GM12892 (cell line): Measurements from ENCODE around the gene CAMSAP2. TPM values are rescaled to one million over a fixed set of nuclear protein-coding genes. Genes with fewer than 3 reads are reported as not detected.

Experiments used
- DNase-seq: peaks from one replicate; pipeline ENCODE4 v3.0.0; 2011; ENCODE audit not compliant: insufficient read length
- FAIRE-seq: peaks from 2 replicates; lab custom pipeline; 2011; peaks lifted over from hg19 to GRCh38; lab: Jason Lieb, UNC
- POLR2A ChIP-seq: IDR thresholded peaks from 2 replicates; pipeline ENCODE4 v1.6.1; 2011; ENCODE audit warnings: low read depth, low read length, control low read depth
- POLR2AphosphoS5 ChIP-seq: IDR thresholded peaks from 2 replicates; pipeline ENCODE4 v1.6.1; 2011; ENCODE audit warnings: low read depth, low read length, control low read depth
- TAF1 ChIP-seq: IDR thresholded peaks from 2 replicates; pipeline ENCODE4 v1.6.1; 2011; ENCODE audit warnings: low read depth, mild to moderate bottlenecking, control low read depth, low read length, borderline replicate concordance
- polyA plus RNA-seq: library from polyadenylated mRNA; unstranded; fragments of >200 nt; gene quantifications from one replicate; pipeline ENCODE4 v1.2.1, GENCODE V29; 2012; ENCODE audit warnings: missing spikeins, inconsistent platforms; ENCODE audit not compliant: missing spikeins

Gene CAMSAP2
- polyA plus RNA-seq: 12.1 TPM

GRCh38 chr1:200738327-200738948, at the start of gene CAMSAP2:
Gene CAMSAP2 (plus strand): TSS chr1:200738893. CDS start chr1:200739828, 935 bp downstream.
- DNase-seq: peak; percentile 53
- peak; percentile 86 for FAIRE-seq

GRCh38 chr1:200692316-200692715, 46.4 kb upstream of the CAMSAP2 start:
- TF ChIP-seq POLR2AphosphoS5: no peak
- no peak for TF ChIP-seq TAF1
- no peak for TF ChIP-seq POLR2A
- no peak for FAIRE-seq
- no peak for DNase-seq

More at GRCh38 chr1:200738327-200738948, at the start of gene CAMSAP2:
- TF ChIP-seq POLR2A: no peak
- TF ChIP-seq TAF1: no peak
- TF ChIP-seq POLR2AphosphoS5: no peak

- no peak for TF ChIP-seq POLR2A
- no peak for TF ChIP-seq POLR2AphosphoS5
- no peak for TF ChIP-seq TAF1
- FAIRE-seq: no peak
These were observed 45.4 kb upstream of the CAMSAP2 start for GRCh38 chr1:200693327-200693726.

GRCh38 chr1:200694738-200695137, 44.0 kb upstream of the CAMSAP2 start:
- no peak for TF ChIP-seq POLR2AphosphoS5
- TF ChIP-seq POLR2A: no peak
- no peak for TF ChIP-seq TAF1
- DNase-seq (no peak), FAIRE-seq (no peak)

More at GRCh38 chr1:200693327-200693726, 45.4 kb upstream of the CAMSAP2 start:
- DNase-seq: no peak

GRCh38 chr1:200699871-200700270, 38.8 kb upstream of the CAMSAP2 start:
- TF ChIP-seq POLR2AphosphoS5: no peak
- TF ChIP-seq TAF1: no peak
- TF ChIP-seq POLR2A: no peak
- DNase-seq (no peak), FAIRE-seq (no peak)

- TF ChIP-seq TAF1 (no peak), POLR2AphosphoS5 (no peak), POLR2A (no peak)
- FAIRE-seq: no peak
These were observed 33.6 kb upstream of the CAMSAP2 start for GRCh38 chr1:200704986-200705500.

GRCh38 chr1:200706111-200706814, 32.4 kb upstream of the CAMSAP2 start:
- TF ChIP-seq TAF1 (no peak), POLR2AphosphoS5 (no peak), POLR2A (no peak)
- no peak for DNase-seq
- FAIRE-seq: no peak

More at GRCh38 chr1:200704986-200705500, 33.6 kb upstream of the CAMSAP2 start:
- no peak for DNase-seq

- FAIRE-seq (no peak), DNase-seq (no peak)
- TF ChIP-seq POLR2A (no peak), TAF1 (no peak), POLR2AphosphoS5 (no peak)
These were observed 31.6 kb upstream of the CAMSAP2 start for GRCh38 chr1:200707116-200707515.

- DNase-seq: no peak
- no peak for TF ChIP-seq POLR2A
- no peak for FAIRE-seq
These were observed 30.5 kb upstream of the CAMSAP2 start for GRCh38 chr1:200708161-200708560.

GRCh38 chr1:200708769-200709168, 29.9 kb upstream of the CAMSAP2 start:
- TF ChIP-seq POLR2AphosphoS5 (no peak), POLR2A (no peak), TAF1 (no peak)
- DNase-seq: no peak

GRCh38 chr1:200710166-200710565, 28.5 kb upstream of the CAMSAP2 start:
- no peak for TF ChIP-seq TAF1
- no peak for TF ChIP-seq POLR2A
- TF ChIP-seq POLR2AphosphoS5: no peak
- no peak for DNase-seq
- no peak for FAIRE-seq

More at GRCh38 chr1:200708769-200709168, 29.9 kb upstream of the CAMSAP2 start:
- no peak for FAIRE-seq

- DNase-seq (no peak), FAIRE-seq (no peak)
These were observed 24.0 kb upstream of the CAMSAP2 start for GRCh38 chr1:200714504-200715187.

More at GRCh38 chr1:200714504-200715187, 24.0 kb upstream of the CAMSAP2 start:
- no peak for TF ChIP-seq POLR2A
- no peak for TF ChIP-seq POLR2AphosphoS5
- TF ChIP-seq TAF1: no peak
